ENCODE data around the gene MOSPD3. TPM values are rescaled to one million over a fixed set of nuclear protein-coding genes. Genes with fewer than 3 reads are reported as not detected.

The MOSPD3 gene
- total and polyA plus RNA-seq, 2 of the 13 experiments (the other 11 are each of a cell fraction or from before 2014, with no cell fraction given) = 7.6 to 8.8 TPM

- TF ChIP-seq ZNF660 (CRISPR knock-in tag; IDR thresholded peaks at IDR 0.05; ENCODE audit: borderline replicate concordance, low read depth) (no peak), POLR2A (IDR thresholded peaks at IDR 0.05; ENCODE audit: insufficient read depth in 1 of 2, low read depth in 2 of 2, low read length in 2 of 2) (peak; percentile 23 to 93; a peak in 2 of 4 replicates), ZNF326 (CRISPR knock-in tag; IDR thresholded peaks at IDR 0.05; ENCODE audit: borderline replicate concordance) (no peak), DPF2 (CRISPR knock-in tag; IDR thresholded peaks at IDR 0.05; ENCODE audit: borderline replicate concordance, low read depth) (no peak), NFE2L1 (CRISPR knock-in tag; IDR thresholded peaks at IDR 0.05; ENCODE audit: borderline replicate concordance) (no peak), ATF3 (CRISPR knock-in tag; IDR thresholded peaks at IDR 0.05) (no peak), ARID4A (CRISPR knock-in tag; IDR thresholded peaks at IDR 0.05; ENCODE audit: borderline replicate concordance) (peak; percentile 35; the same call in 1 of the 2 replicates), MYPOP (CRISPR knock-in tag; IDR thresholded peaks at IDR 0.05) (no peak), ZNF746 (CRISPR knock-in tag; IDR thresholded peaks at IDR 0.05) (no peak), ONECUT2 (CRISPR knock-in tag; IDR thresholded peaks at IDR 0.05) (no peak), ZFP41 (CRISPR knock-in tag; IDR thresholded peaks at IDR 0.05; ENCODE audit: borderline replicate concordance) (no peak), SCMH1 (CRISPR knock-in tag; IDR thresholded peaks at IDR 0.05; ENCODE audit: borderline replicate concordance) (no peak), FOXP1 (IDR thresholded peaks at IDR 0.05) (no peak), FOXP1 (CRISPR knock-in tag; IDR thresholded peaks at IDR 0.05) (no peak), MTF1 (CRISPR knock-in tag; IDR thresholded peaks at IDR 0.05) (no peak), NR2F2 (IDR thresholded peaks at IDR 0.05; ENCODE audit: borderline replicate concordance, low read depth) (no peak), FOSL2 (CRISPR knock-in tag; IDR thresholded peaks at IDR 0.05) (no peak), PLSCR1 (CRISPR knock-in tag; IDR thresholded peaks at IDR 0.05; ENCODE audit: borderline replicate concordance) (no peak), NFIB (CRISPR knock-in tag; IDR thresholded peaks at IDR 0.05; ENCODE audit: borderline replicate concordance) (no peak), ZNF207 (IDR thresholded peaks at IDR 0.05; ENCODE audit: borderline replicate concordance) (no peak), RARA (CRISPR knock-in tag; IDR thresholded peaks at IDR 0.05) (peak; percentile 31; the same call in 1 of the 2 replicates), ISL2 (CRISPR knock-in tag; IDR thresholded peaks at IDR 0.05) (peak; percentile 33; the same call in 1 of the 2 replicates), ZNF317 (CRISPR knock-in tag; IDR thresholded peaks at IDR 0.05) (no peak)
Measured at GRCh38 chr7:100642534-100642907, 30.2 kb downstream of the MOSPD3 start (continued).
